Neuron (in vitro differentiated cells): Measurements from ENCODE around the gene NECTIN3.

ENCODE experiments used
- H2AFZ ChIP-seq: one replicate; pipeline ENCODE4 v1.6.1; 2013; ENCODE audit warnings: low read depth, mild to moderate bottlenecking, inconsistent platforms, low read length, moderate library complexity
- H3K27me3 ChIP-seq: one replicate; pipeline ENCODE4 v1.6.1; 2013; ENCODE audit warnings: low read length; ENCODE audit not compliant: insufficient read depth
- H3K36me3 ChIP-seq: one replicate; pipeline ENCODE4 v1.6.1; 2013; ENCODE audit warnings: low read length; ENCODE audit not compliant: insufficient read depth
- H3K4me1 ChIP-seq: one replicate; pipeline ENCODE4 v1.6.1; 2013; ENCODE audit warnings: low read length; ENCODE audit not compliant: insufficient read depth
- H3K4me3 ChIP-seq: 2 replicates; pipeline ENCODE4 v1.5.1; 2013; ENCODE audit warnings: mild to moderate bottlenecking, low read length, moderate library complexity
- H3K9me3 ChIP-seq: one replicate; pipeline ENCODE4 v1.6.1; 2013; ENCODE audit warnings: low read length

NECTIN3 gene

DNA sequence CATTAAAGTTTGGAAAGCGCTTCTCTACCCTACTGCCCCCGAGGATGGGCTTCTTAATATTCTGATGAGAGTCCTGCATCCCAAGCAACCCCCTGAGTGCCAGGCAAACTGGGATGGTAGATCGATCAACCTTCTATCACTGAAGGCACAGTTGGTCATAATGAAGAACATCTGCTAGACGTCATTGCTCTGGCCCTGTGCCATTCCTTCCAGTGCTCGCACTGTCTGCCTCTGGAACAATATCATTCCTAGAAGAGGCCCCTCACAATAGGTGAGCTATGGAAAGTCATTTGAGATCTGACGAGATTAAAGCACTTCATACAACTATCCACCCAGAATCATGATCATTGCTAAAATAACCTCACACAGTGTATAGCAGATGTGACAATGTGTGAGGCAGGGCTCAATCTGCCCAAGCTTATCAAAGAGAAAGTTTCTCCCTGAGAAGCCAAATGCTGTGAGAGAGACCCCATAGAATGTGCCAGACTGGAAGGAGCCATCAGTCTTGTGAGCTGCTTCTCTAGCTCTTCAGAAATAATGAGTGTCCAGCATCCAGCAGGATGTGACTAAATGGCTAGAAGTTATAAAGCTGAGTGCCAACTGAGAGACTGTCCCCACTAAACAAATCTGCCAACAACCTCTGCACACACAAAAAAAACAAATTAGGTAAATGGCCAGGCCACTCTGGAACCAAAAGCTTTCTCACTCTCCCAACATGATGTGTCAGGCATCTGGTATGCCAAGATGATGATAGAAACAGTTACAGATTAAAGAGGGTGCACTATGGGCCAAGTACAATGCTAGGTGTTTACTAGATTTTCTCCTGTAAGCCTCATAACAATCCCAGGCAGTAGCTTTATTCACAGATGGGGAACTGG is 165.5 kb downstream of the NECTIN3 start:
- Histone ChIP-seq H3K4me1 (no peaks in the 10 kb centered on the region), H3K4me3 (no peak overlapping the region), H2AFZ (no peak overlapping the region), H3K36me3 (no peaks in the 10 kb centered on the region), H3K27me3 (no peaks in the 10 kb centered on the region), H3K9me3 (no peaks in the 10 kb centered on the region)

DNA sequence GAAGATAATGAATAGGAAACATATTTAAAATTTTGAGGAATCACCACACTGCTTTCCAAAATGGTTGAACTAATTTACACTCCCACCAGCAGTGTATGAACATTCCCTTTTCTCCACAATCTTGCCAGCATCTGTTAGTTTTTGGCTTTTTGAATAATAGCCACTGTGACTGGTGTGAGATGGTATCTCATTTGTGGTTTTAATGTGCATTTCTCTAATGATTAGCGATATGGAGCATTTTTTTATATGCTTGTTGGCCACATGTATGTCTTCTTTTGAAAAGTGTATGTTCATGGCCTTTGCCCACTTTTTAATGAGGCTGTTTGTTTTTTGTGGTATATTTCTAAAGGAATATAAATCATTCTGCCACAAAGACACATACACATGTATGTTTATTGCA is 166.3 kb downstream of the NECTIN3 start:
- H2AFZ ChIP-seq: no peak overlapping the region
- H3K4me1 ChIP-seq: no peaks in the 10 kb centered on the region
- H3K9me3 ChIP-seq: no peaks in the 10 kb centered on the region
- H3K36me3 ChIP-seq: no peaks in the 10 kb centered on the region
- H3K27me3 ChIP-seq: no peaks in the 10 kb centered on the region
- H3K4me3 ChIP-seq: no peak overlapping the region

DNA sequence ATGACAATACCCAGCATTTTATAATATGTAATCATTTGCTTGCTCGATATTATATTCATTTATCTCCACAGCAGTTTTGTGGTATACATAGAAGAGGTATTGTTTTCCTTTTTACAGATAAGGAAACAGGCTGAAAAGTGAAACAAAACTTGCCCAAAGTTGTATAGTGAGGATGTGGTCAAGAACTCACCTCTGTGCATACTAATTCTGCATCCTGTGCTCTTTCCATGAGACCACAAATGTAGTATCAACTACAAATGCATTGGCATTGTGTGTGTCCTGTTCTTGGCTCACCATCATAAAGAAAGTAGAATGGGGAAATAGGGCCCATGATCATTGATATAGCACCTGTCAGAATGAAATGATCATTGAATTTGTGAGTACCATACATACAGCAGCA is 167.3 kb downstream of the NECTIN3 start:
- no peak overlapping the region for H2AFZ ChIP-seq
- no peaks in the 10 kb centered on the region for H3K36me3 ChIP-seq
- no peaks in the 10 kb centered on the region for H3K27me3 ChIP-seq
- no peaks in the 10 kb centered on the region for H3K9me3 ChIP-seq
- no peaks in the 10 kb centered on the region for H3K4me1 ChIP-seq
- no peak overlapping the region for H3K4me3 ChIP-seq

DNA sequence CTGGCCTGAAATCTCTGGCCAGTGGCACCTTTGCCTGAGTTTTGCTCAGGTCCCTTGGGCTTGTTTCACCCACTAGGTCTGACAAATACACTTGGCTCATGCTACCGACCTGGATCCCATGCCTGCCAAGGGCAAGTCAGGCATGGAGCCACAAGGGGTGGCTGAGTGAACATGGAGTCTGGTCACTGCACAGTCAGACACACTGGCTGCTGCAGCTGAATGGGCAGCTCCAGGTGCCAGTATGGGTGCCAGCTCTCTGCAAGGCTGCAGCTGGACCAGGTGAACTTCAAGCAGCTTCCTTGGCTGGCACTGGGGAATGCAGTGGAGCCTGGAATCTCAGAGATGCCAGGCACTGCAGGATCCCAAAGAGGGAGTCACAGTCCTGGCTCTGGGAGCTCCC is 170.3 kb downstream of the NECTIN3 start:
- Histone ChIP-seq H3K36me3 (no peaks in the 10 kb centered on the region), H3K27me3 (no peaks in the 10 kb centered on the region), H3K4me3 (no peak overlapping the region)

More for the DNA sequence above, 170.3 kb downstream of the NECTIN3 start:
- no peak overlapping the region for H2AFZ ChIP-seq
- no peaks in the 10 kb centered on the region for H3K4me1 ChIP-seq
- H3K9me3 ChIP-seq: no peaks in the 10 kb centered on the region
